ENCODE measurements around the gene HLCS. TPM values are rescaled to one million over a fixed set of nuclear protein-coding genes. Genes with fewer than 3 reads are reported as not detected.

Gene HLCS
- total RNA-seq, 2 donors from 2014 or later: 40.9 to 41.8 TPM

DNA sequence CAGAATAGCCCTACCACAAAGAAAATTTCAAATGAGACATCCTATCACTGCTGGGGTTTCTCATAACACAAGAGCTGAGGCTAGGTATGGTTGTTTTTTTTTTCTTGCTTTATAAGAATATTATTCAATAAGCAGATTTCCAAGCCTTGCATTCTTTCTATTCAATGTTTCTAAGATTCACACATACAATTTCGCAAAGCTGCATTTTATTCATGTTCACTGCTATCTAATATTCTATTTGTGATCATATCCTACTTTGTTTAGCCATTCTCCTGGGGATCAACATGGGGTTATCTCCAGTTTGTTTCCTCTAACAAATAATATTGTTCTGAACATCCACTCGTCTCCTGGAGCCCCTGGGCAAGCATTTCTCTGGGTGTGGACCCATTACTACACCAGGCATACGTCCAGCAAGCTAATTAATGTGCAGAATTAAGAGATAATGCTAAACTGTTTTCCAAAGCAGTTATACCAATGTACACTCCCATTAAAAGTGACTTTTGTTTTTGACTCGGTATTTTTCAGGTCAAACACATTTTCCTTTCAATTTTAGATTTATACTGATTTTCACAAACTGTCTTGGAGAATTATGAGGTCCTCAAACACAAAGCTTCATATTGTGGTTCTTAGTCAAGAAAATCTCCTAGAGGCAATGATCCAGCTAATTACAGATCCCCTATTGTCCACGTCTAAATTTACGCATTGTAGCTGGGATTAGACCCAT, 15.7 kb upstream of the HLCS start:
- Histone ChIP-seq H3K27ac (no peak overlapping the region), H3K36me3 (no peaks in the 10 kb centered on the region), H3K27me3 (replicated peaks; ENCODE audit: insufficient read depth) (no peaks in the 10 kb centered on the region), H3K4me1 (replicated peaks) (peaks cover 4% of the 10 kb centered on the region), H3K4me3 (no peak overlapping the region), H3K9me3 (no peaks in the 10 kb centered on the region)
- WGBS: 66% methylated on average over 6 of the region's 6 CpGs
- intact Hi-C loops (cut with DNase I): loop anchor here (10.0 kb wide), 2 partner anchors 57 to 583 kb away; no protein-coding TSS in a partner anchor
- DNase-seq (ENCODE audit: low spot score): no peak
- no peak for TF ChIP-seq POLR2A (IDR thresholded peaks at IDR 0.05)
- TF ChIP-seq, protein P1, sequence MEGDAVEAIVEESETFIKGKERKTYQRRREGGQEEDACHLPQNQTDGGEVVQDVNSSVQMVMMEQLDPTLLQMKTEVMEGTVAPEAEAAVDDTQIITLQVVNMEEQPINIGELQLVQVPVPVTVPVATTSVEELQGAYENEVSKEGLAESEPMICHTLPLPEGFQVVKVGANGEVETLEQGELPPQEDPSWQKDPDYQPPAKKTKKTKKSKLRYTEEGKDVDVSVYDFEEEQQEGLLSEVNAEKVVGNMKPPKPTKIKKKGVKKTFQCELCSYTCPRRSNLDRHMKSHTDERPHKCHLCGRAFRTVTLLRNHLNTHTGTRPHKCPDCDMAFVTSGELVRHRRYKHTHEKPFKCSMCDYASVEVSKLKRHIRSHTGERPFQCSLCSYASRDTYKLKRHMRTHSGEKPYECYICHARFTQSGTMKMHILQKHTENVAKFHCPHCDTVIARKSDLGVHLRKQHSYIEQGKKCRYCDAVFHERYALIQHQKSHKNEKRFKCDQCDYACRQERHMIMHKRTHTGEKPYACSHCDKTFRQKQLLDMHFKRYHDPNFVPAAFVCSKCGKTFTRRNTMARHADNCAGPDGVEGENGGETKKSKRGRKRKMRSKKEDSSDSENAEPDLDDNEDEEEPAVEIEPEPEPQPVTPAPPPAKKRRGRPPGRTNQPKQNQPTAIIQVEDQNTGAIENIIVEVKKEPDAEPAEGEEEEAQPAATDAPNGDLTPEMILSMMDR (IDR thresholded peaks at IDR 0.05): no peak

DNA sequence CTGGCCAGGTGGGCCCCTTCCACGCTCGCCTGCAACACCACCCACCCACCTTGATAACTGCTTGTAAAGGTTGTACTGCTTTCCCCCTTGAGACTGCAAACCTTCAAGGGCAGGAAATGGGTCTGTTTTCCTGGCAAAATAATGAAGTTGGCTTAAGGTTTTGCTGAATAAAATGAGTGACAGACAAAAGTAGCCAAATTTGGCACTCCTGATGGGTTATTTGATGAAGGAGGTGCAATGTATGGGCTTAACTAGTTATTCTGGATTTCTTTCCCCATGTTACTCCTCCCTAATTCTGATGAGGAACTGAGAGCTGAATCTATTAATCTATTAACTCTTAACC, 14.6 kb upstream of the HLCS start:
- TF ChIP-seq, protein P1 (IDR thresholded peaks at IDR 0.05): no peak
- no peak for TF ChIP-seq POLR2A (IDR thresholded peaks at IDR 0.05)
- no peak for TF ChIP-seq POLR2AphosphoS5 (IDR thresholded peaks at IDR 0.05)
- H3K27me3 ChIP-seq (replicated peaks; ENCODE audit: insufficient read depth): no peaks in the 10 kb centered on the region
- peak overlapping the region; percentile 82 to 88 for H3K27ac ChIP-seq
- H3K4me3 ChIP-seq: peak overlapping the region; percentile 37 to 46
- 17% methylated on average over 2 of the region's 2 CpGs for WGBS
- peaks cover 4% of the 10 kb centered on the region for H3K4me1 ChIP-seq (replicated peaks)
- DNase-seq (ENCODE audit: low spot score): no peak
- H3K9me3 ChIP-seq: no peaks in the 10 kb centered on the region
- no peaks in the 10 kb centered on the region for H3K36me3 ChIP-seq
- intact Hi-C loops (cut with DNase I): loop anchor here (10.0 kb wide), 2 partner anchors 56 to 584 kb away; no protein-coding TSS in a partner anchor

DNA sequence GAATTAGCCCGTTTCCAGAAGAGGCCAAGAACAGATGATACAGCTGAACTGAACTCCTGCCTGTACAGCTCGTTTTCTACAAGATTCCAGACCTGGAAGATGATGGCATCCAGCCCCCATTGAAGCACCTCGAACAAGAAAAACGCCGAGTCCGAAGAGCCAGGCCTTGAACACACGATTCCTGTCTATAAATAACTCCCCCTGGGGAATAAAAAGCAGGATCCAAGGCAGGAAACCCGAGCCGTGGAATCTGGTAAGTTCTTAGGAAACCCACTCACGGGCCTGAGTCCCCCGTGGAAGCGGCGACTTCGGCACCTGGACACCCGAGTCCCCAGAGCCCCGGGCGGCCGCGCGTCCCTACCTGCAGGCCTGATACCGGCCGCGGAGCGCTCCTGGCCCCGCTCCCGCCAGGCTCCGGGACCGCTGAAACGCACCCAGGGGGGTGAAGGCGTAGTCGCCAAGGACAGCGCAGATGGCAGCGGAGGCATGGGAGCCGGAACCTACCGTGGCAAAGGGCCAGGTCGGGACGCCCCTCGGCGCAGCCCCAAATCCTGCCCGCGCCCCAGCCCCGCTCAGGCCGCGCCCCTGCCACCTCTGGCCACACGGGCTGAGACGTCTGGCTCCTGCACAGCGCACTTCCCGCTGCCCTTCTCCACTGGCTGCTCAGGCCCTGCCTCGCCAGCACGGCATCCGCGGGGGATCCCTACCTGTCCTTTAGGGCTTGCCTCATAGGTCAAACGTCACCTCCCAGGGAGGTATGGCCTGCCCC, 14.0 kb upstream of the HLCS start:
- intact Hi-C loops (cut with DNase I): loop anchor here (10.0 kb wide), 2 partner anchors 56 to 584 kb away; no protein-coding TSS in a partner anchor
- DNase-seq (ENCODE audit: low spot score): peak; percentile 38
- Histone ChIP-seq H3K27ac (peak overlapping the region; percentile 82 to 88), H3K4me3 (peak overlapping the region; percentile 37 to 46), H3K9me3 (no peaks in the 10 kb centered on the region), H3K36me3 (no peaks in the 10 kb centered on the region), H3K4me1 (replicated peaks) (peaks cover 4% of the 10 kb centered on the region), H3K27me3 (replicated peaks; ENCODE audit: insufficient read depth) (no peaks in the 10 kb centered on the region)
- WGBS: 2% methylated on average over 50 of the region's 53 CpGs
- TF ChIP-seq POLR2AphosphoS5 (IDR thresholded peaks at IDR 0.05): peak; percentile 3
- no peak for TF ChIP-seq POLR2A (IDR thresholded peaks at IDR 0.05)
- TF ChIP-seq, protein P1 (IDR thresholded peaks at IDR 0.05): peak in 2 of 4 experiments; percentile 20 to 38

DNA sequence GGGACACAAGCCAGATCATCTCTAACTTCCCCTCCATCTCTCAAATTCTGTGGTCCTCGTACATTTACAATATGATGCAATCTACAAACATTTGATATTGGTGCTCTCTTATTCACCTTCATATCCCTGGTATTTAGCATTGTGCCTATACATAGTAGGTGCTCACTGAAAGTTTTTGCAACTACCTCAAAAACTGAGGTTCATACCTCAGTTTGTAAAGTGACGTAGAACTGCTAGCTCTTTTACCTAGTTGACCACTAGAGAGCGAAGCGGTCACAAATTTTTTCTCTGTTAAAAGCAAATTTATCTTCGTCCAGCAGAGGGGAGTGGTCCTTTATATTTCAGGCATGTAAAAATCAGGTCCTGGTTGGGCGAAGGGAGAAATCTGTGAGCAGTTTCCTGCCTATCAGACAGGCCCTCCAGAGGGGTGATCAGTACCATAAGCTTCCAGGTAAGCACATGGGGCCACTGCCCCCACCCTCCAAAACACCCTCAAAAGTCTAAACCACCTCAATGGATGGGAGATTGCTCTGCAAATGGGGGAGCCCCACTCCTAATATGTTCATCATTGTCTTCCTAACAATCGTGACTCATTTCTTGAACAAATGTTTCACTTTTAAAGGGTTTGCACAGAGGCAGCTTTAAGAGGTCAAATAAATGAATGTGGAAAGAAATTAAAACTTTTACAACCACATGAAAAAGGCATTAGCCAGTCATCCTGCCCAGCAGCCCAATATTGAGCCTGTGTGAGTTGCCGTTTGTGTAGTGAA, 10.6 kb upstream of the HLCS start:
- Histone ChIP-seq H3K4me1 (replicated peaks) (peaks cover 4% of the 10 kb centered on the region), H3K36me3 (no peaks in the 10 kb centered on the region), H3K27me3 (replicated peaks; ENCODE audit: insufficient read depth) (no peaks in the 10 kb centered on the region), H3K27ac (peak overlapping the region; percentile 60 to 74), H3K4me3 (peak overlapping the region in 1 of 2 donors; percentile 10), H3K9me3 (no peaks in the 10 kb centered on the region)
- intact Hi-C loops (cut with DNase I): no loop called here
- peak; percentile 48 for DNase-seq (ENCODE audit: low spot score)
- TF ChIP-seq POLR2AphosphoS5 (IDR thresholded peaks at IDR 0.05) (peak; percentile 3), POLR2A (IDR thresholded peaks at IDR 0.05) (no peak)
- TF ChIP-seq, protein P1 (IDR thresholded peaks at IDR 0.05): peak; percentile 12 to 85 (median 72)
- 15% methylated on average over 8 of the region's 8 CpGs for WGBS

All from prostate gland (tissue), 2 donors.